Mammary epithelial cell (primary cell): ENCODE data around the gene HELZ2.
"Not testable (repeated sequence)": the region's sequence is repeated elsewhere in the genome, so short reads cannot be mapped to it uniquely, and the experiment has no call there.

ENCODE experiments used
- CTCF ChIP-seq, 2 donors: IDR thresholded peaks in 1 of 2; conservative IDR thresholded peaks in 1 of 2; 2 replicates each; pipeline ENCODE4 v1.5.1; 2011 to 2012; ENCODE audit warnings: inconsistent platforms in 2 of 2, low read length in 2 of 2, mild to moderate bottlenecking in 2 of 2, control low read depth in 1 of 2, low read depth in 1 of 2; ENCODE audit not compliant: insufficient read depth in 1 of 2; ENCODE audit errors: extremely low read depth in 1 of 2
- EZH2 ChIP-seq: IDR thresholded peaks from 2 replicates; pipeline ENCODE4 v1.6.1; 2012; ENCODE audit warnings: low read length, inconsistent platforms, borderline replicate concordance

GRCh38 chr20:63613863-63614594 is 40.0 kb upstream of the HELZ2 start:
- TF ChIP-seq CTCF (conservative IDR thresholded peaks at IDR 0.05 in 1 of 2, IDR thresholded peaks at IDR 0.05 in 1 of 2; ENCODE audit: extremely low read depth in 1 of 2, insufficient read depth in 1 of 2, low read depth in 1 of 2, low read length in 2 of 2): peak in 1 of 2 donors; percentile 13
- TF ChIP-seq EZH2: not testable (repeated sequence)
